GM23338 (cell line): Measurements from ENCODE around the gene CYP26C1. TPM values are rescaled to one million over a fixed set of nuclear protein-coding genes. Genes with fewer than 3 reads are reported as not detected.

Experiments used
- ATAC-seq: fragments of 200-7000 bp; cut with Tn5 transposase; 3 replicates; pipeline ENCODE4 v1.9.1; 2020
- DNase-seq: peaks from one replicate; pipeline ENCODE4 v3.0.0-alpha.2; 2015; ENCODE audit warnings: low spot score
- H2AFZ ChIP-seq: fragments of 200-600 bp; sonication (generic); 2 replicates; pipeline ENCODE4 v1.8.0; 2016; ENCODE audit warnings: antibody characterized with exemption, mild to moderate bottlenecking, moderate library complexity
- H3F3A ChIP-seq: fragments of 200-600 bp; sonication (generic); replicated peaks from 2 replicates; pipeline ENCODE4 v1.8.0; 2017; ENCODE audit warnings: antibody characterized with exemption, mixed run types, low read depth
- H3K27ac ChIP-seq: fragments of 200-600 bp; sonication (generic); 2 replicates; pipeline ENCODE4 v1.6.1; 2016; ENCODE audit warnings: low read depth
- H3K27me3 ChIP-seq: fragments of 200-600 bp; sonication (generic); 2 replicates; pipeline ENCODE4 v1.8.0; 2016; ENCODE audit warnings: mild to moderate bottlenecking, mixed run types, moderate library complexity; ENCODE audit not compliant: insufficient read depth
- H3K36me3 ChIP-seq: fragments of 200-600 bp; sonication (generic); 2 replicates; pipeline ENCODE4 v1.8.0; 2016; ENCODE audit warnings: mild to moderate bottlenecking; ENCODE audit not compliant: insufficient read depth
- H3K4me1 ChIP-seq: fragments of 200-600 bp; sonication (generic); 2 replicates; pipeline ENCODE4 v1.8.0; 2016; ENCODE audit warnings: mild to moderate bottlenecking, moderate library complexity; ENCODE audit not compliant: insufficient read depth
- H3K4me2 ChIP-seq: fragments of 200-600 bp; sonication (generic); 2 replicates; pipeline ENCODE4 v1.7.1; 2017; ENCODE audit warnings: mixed run types
- H3K4me3 ChIP-seq: fragments of 200-600 bp; sonication (generic); 2 replicates; pipeline ENCODE4 v1.6.1; 2016; ENCODE audit warnings: mixed run types
- H3K79me2 ChIP-seq: fragments of 200-600 bp; sonication (generic); replicated peaks from 2 replicates; pipeline ENCODE4 v1.8.0; 2017; ENCODE audit warnings: mild to moderate bottlenecking; ENCODE audit not compliant: insufficient read depth
- H3K9me2 ChIP-seq: fragments of 200-600 bp; sonication (generic); 2 replicates; pipeline ENCODE4 v1.8.0; 2017; ENCODE audit not compliant: insufficient read depth
- H4K20me1 ChIP-seq: fragments of 200-600 bp; sonication (generic); replicated peaks from 2 replicates; pipeline ENCODE4 v1.8.0; 2017; ENCODE audit warnings: mild to moderate bottlenecking; ENCODE audit not compliant: insufficient read depth
- H3K27ac Mint-ChIP-seq: 2 replicates; pipeline ENCODE4 v1.8.0; 2020; ENCODE audit warnings: inconsistent platforms, mild to moderate bottlenecking, moderate library complexity, mixed read lengths
- H3K27me3 Mint-ChIP-seq: 3 replicates; pipeline ENCODE4 v1.8.0; 2022; ENCODE audit warnings: low read depth, mild to moderate bottlenecking, moderate library complexity, mixed read lengths, inconsistent platforms; ENCODE audit not compliant: insufficient read depth, poor library complexity
- H3K36me3 Mint-ChIP-seq: 3 replicates; pipeline ENCODE4 v1.8.0; 2021; ENCODE audit warnings: low read depth, mild to moderate bottlenecking, inconsistent platforms, moderate library complexity, mixed read lengths
- H3K4me1 Mint-ChIP-seq: 3 replicates; pipeline ENCODE4 v1.8.0; 2020; ENCODE audit warnings: mild to moderate bottlenecking, inconsistent platforms, mixed read lengths
- H3K4me3 Mint-ChIP-seq: 3 replicates; pipeline ENCODE4 v1.8.0; 2021; ENCODE audit warnings: moderate library complexity, mild to moderate bottlenecking, inconsistent platforms, mixed read lengths
- H3K9me3 Mint-ChIP-seq: 3 replicates; pipeline ENCODE4 v1.8.0; 2020; ENCODE audit warnings: moderate library complexity, mild to moderate bottlenecking, inconsistent platforms, mixed read lengths
- EZH2phosphoT487 ChIP-seq: fragments of 200-600 bp; sonication (generic); IDR thresholded peaks from one replicate; pipeline ENCODE4 v1.8.1; 2018; ENCODE audit warnings: antibody characterized with exemption; ENCODE audit not compliant: unreplicated experiment
- ZNF114 ChIP-seq: fragments of 250-450 bp; sonication (Bioruptor Pico); IDR thresholded peaks from 2 replicates; pipeline ENCODE4 v1.5.0; 2020; ENCODE audit warnings: mild to moderate bottlenecking, moderate library complexity
- polyA plus RNA-seq: library from polyadenylated mRNA; unstranded; fragments of >200 nt; fragmentation: Nextera tagmentation; extraction: Ambion mirVana; gene quantifications from 2 replicates; pipeline ENCODE4 v1.2.1, GENCODE V29; 2016
- total RNA-seq: library from RNA; depleted of rRNA; stranded (reverse); fragments of >200 nt; shearing (Covaris generic); gene quantifications from 2 replicates; pipeline ENCODE4 v1.2.3, GENCODE V29; 2014
- TF ChIP-seq, protein P1 (sequence below): IDR thresholded peaks from 2 replicates; pipeline ENCODE4 v1.6.1; 2016; ENCODE audit warnings: antibody characterized with exemption
- TF ChIP-seq, protein P2 (sequence below): fragments of 250-450 bp; sonication (Bioruptor Pico); IDR thresholded peaks from 2 replicates; pipeline ENCODE4 v1.5.0; 2020; ENCODE audit warnings: mild to moderate bottlenecking, moderate library complexity
- TF ChIP-seq, protein P3 (sequence below), 2 experiments: fragments of 200-600 bp in 1 of 2; sonication (generic) in 1 of 2; conservative IDR thresholded peaks; 2 replicates each; pipeline versions ENCODE4 v1.5.1 to v1.6.1; 2016 to 2017; ENCODE audit warnings: antibody characterized with exemption in 2 of 2, low read depth in 2 of 2, mild to moderate bottlenecking in 2 of 2, moderate library complexity in 1 of 2
- TF ChIP-seq, protein P4 (sequence below): IDR thresholded peaks from one replicate; pipeline ENCODE4 v1.6.1; 2018; ENCODE audit warnings: antibody characterized with exemption; ENCODE audit not compliant: unreplicated experiment

The CYP26C1 gene
- total and polyA plus RNA-seq, 2 experiments from 2014 or later: 0.24 TPM; not detected in 1

DNA sequence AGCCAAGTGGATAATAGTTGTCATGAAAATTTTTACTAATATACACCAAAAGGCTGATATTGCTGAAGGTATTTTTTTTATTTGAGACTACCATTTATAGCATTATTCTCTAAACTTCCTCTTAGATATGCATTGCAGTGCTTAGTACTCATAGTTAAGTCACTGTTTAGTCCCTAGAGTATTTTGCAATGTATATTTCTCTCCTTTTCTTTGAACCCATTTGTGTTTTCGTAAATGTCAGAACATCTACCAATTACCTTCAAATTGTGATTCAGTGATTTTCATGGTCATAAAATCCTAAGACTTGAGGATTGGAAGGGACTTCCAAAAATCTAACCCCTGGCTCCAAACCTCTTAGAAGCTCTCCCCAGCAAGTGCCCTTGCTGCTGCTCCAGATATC is 21.5 kb upstream of the CYP26C1 start (continued):
- TF ChIP-seq, protein P1, sequence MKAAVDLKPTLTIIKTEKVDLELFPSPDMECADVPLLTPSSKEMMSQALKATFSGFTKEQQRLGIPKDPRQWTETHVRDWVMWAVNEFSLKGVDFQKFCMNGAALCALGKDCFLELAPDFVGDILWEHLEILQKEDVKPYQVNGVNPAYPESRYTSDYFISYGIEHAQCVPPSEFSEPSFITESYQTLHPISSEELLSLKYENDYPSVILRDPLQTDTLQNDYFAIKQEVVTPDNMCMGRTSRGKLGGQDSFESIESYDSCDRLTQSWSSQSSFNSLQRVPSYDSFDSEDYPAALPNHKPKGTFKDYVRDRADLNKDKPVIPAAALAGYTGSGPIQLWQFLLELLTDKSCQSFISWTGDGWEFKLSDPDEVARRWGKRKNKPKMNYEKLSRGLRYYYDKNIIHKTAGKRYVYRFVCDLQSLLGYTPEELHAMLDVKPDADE: no peak
- TF ChIP-seq, protein P2, sequence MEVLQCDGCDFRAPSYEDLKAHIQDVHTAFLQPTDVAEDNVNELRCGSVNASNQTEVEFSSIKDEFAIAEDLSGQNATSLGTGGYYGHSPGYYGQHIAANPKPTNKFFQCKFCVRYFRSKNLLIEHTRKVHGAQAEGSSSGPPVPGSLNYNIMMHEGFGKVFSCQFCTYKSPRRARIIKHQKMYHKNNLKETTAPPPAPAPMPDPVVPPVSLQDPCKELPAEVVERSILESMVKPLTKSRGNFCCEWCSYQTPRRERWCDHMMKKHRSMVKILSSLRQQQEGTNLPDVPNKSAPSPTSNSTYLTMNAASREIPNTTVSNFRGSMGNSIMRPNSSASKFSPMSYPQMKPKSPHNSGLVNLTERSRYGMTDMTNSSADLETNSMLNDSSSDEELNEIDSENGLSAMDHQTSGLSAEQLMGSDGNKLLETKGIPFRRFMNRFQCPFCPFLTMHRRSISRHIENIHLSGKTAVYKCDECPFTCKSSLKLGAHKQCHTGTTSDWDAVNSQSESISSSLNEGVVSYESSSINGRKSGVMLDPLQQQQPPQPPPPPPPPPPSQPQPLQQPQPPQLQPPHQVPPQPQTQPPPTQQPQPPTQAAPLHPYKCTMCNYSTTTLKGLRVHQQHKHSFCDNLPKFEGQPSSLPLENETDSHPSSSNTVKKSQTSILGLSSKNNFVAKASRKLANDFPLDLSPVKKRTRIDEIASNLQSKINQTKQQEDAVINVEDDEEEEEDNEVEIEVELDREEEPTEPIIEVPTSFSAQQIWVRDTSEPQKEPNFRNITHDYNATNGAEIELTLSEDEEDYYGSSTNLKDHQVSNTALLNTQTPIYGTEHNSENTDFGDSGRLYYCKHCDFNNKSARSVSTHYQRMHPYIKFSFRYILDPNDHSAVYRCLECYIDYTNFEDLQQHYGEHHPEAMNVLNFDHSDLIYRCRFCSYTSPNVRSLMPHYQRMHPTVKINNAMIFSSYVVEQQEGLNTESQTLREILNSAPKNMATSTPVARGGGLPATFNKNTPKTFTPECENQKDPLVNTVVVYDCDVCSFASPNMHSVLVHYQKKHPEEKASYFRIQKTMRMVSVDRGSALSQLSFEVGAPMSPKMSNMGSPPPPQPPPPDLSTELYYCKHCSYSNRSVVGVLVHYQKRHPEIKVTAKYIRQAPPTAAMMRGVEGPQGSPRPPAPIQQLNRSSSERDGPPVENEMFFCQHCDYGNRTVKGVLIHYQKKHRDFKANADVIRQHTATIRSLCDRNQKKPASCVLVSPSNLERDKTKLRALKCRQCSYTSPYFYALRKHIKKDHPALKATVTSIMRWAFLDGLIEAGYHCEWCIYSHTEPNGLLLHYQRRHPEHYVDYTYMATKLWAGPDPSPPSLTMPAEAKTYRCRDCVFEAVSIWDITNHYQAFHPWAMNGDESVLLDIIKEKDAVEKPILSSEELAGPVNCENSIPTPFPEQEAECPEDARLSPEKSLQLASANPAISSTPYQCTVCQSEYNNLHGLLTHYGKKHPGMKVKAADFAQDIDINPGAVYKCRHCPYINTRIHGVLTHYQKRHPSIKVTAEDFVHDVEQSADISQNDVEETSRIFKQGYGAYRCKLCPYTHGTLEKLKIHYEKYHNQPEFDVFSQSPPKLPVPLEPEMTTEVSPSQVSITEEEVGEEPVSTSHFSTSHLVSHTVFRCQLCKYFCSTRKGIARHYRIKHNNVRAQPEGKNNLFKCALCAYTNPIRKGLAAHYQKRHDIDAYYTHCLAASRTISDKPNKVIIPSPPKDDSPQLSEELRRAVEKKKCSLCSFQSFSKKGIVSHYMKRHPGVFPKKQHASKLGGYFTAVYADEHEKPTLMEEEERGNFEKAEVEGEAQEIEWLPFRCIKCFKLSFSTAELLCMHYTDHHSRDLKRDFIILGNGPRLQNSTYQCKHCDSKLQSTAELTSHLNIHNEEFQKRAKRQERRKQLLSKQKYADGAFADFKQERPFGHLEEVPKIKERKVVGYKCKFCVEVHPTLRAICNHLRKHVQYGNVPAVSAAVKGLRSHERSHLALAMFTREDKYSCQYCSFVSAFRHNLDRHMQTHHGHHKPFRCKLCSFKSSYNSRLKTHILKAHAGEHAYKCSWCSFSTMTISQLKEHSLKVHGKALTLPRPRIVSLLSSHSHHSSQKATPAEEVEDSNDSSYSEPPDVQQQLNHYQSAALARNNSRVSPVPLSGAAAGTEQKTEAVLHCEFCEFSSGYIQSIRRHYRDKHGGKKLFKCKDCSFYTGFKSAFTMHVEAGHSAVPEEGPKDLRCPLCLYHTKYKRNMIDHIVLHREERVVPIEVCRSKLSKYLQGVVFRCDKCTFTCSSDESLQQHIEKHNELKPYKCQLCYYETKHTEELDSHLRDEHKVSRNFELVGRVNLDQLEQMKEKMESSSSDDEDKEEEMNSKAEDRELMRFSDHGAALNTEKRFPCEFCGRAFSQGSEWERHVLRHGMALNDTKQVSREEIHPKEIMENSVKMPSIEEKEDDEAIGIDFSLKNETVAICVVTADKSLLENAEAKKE (CRISPR knock-in tag): no peak
- no peak for TF ChIP-seq EZH2phosphoT487

DNA sequence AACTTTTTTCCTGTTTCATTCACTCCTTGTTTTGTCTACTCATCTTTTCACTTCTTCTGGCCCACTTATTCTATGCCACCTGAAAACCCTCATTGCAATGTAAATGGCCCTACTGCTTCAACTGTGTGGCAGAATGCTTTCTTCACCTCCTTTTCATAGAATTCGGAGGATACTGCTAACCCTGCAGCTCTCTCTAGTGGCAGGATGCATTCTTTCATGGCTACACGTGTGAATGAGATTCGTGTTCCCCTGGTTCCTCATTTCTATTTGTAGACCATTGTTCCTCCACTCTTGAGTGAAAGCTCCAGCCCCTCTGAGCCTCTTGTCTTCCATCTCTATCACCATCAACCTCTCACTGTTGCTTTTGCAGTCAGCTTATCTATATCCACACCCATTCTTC is 20.9 kb upstream of the CYP26C1 start:
- H3K4me1 ChIP-seq: peaks cover 4% of the 10 kb centered on the region; the same call in 1 of the 2 replicates
- H3K79me2 ChIP-seq: no peaks in the 10 kb centered on the region
- no peak overlapping the region for H3K4me3 Mint-ChIP-seq
- H3F3A ChIP-seq: no peaks in the 10 kb centered on the region
- H3K4me2 ChIP-seq: 0 out of 2 replicates have a peak overlapping the region, but pooled peaks have one; percentile 13
- DNase-seq: peak; percentile 82
- no peak overlapping the region for H2AFZ ChIP-seq
- H3K27ac Mint-ChIP-seq: no peak overlapping the region; the same call in none of the 2 replicates
- ATAC-seq: peak; percentile 99
- H3K9me3 Mint-ChIP-seq: no peaks in the 10 kb centered on the region
- H3K27me3 ChIP-seq: no peaks in the 10 kb centered on the region
- H3K4me3 ChIP-seq: no peak overlapping the region
- peaks cover 19% of the 10 kb centered on the region for H3K4me1 Mint-ChIP-seq
- no peaks in the 10 kb centered on the region for H3K36me3 Mint-ChIP-seq
- no peaks in the 10 kb centered on the region for H3K9me2 ChIP-seq
- H3K36me3 ChIP-seq: no peaks in the 10 kb centered on the region
- no peaks in the 10 kb centered on the region for H4K20me1 ChIP-seq
- no peaks in the 10 kb centered on the region for H3K27me3 Mint-ChIP-seq
- H3K27ac ChIP-seq: no peak overlapping the region
- TF ChIP-seq, protein P3, sequence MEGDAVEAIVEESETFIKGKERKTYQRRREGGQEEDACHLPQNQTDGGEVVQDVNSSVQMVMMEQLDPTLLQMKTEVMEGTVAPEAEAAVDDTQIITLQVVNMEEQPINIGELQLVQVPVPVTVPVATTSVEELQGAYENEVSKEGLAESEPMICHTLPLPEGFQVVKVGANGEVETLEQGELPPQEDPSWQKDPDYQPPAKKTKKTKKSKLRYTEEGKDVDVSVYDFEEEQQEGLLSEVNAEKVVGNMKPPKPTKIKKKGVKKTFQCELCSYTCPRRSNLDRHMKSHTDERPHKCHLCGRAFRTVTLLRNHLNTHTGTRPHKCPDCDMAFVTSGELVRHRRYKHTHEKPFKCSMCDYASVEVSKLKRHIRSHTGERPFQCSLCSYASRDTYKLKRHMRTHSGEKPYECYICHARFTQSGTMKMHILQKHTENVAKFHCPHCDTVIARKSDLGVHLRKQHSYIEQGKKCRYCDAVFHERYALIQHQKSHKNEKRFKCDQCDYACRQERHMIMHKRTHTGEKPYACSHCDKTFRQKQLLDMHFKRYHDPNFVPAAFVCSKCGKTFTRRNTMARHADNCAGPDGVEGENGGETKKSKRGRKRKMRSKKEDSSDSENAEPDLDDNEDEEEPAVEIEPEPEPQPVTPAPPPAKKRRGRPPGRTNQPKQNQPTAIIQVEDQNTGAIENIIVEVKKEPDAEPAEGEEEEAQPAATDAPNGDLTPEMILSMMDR (conservative IDR thresholded peaks at IDR 0.05; ENCODE audit: low read depth in 2 of 2): peak; percentile 72 to 92
- TF ChIP-seq ZNF114 (CRISPR knock-in tag): no peak
- TF ChIP-seq, protein P4, sequence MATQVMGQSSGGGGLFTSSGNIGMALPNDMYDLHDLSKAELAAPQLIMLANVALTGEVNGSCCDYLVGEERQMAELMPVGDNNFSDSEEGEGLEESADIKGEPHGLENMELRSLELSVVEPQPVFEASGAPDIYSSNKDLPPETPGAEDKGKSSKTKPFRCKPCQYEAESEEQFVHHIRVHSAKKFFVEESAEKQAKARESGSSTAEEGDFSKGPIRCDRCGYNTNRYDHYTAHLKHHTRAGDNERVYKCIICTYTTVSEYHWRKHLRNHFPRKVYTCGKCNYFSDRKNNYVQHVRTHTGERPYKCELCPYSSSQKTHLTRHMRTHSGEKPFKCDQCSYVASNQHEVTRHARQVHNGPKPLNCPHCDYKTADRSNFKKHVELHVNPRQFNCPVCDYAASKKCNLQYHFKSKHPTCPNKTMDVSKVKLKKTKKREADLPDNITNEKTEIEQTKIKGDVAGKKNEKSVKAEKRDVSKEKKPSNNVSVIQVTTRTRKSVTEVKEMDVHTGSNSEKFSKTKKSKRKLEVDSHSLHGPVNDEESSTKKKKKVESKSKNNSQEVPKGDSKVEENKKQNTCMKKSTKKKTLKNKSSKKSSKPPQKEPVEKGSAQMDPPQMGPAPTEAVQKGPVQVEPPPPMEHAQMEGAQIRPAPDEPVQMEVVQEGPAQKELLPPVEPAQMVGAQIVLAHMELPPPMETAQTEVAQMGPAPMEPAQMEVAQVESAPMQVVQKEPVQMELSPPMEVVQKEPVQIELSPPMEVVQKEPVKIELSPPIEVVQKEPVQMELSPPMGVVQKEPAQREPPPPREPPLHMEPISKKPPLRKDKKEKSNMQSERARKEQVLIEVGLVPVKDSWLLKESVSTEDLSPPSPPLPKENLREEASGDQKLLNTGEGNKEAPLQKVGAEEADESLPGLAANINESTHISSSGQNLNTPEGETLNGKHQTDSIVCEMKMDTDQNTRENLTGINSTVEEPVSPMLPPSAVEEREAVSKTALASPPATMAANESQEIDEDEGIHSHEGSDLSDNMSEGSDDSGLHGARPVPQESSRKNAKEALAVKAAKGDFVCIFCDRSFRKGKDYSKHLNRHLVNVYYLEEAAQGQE: no peak
